ENCODE results near the gene BFSP2.

The BFSP2 gene

DNA sequence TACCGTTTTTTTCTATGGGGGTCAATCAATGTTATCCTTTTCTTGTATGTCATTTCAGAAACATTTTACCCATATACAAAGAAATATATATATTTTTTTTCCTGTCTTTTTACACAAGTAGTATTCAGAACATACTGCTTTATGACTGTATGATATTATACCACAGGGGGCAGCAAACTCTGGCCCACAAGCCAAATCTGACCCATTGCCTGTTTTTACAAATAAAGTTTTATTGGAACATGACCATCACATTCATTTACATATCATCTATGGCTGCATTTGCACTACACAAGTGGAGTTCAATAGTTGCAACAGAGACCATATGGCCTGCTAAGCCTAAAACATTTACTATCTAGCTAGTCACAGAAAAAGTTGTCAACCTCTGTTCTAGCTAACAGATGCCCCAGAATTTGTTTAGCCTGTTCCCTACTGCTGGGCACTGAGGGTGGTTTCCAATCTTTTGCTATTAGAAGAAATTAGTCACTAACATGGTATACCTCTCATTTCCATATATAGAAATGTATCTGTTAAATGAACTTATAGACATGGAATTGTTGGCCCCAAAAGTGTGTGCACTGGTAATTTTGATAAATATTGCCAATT is 57.7 kb downstream of the BFSP2 start:
- DNase-seq, result peak; percentile 24

DNA sequence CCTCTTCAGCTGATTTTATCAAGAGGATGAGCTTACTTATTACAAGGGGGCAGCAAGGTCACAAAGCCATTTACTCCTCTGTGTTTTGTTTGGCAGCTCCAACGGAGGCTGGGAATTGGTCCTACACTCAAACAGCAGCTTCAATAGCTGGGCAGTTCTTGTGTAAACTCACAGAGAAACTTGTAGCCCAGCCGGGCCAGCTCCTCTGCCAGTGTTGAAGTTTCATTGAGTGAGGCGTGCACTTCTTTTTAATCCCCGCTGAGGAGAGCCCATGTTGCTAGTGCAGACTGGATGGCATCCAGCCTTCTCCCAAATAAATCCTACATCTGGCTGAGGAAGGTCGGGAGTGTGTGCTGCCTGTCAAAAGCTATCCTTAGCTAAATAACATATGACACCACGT is 59.5 kb downstream of the BFSP2 start:
- DNase-seq, result peak; percentile 83

DNA sequence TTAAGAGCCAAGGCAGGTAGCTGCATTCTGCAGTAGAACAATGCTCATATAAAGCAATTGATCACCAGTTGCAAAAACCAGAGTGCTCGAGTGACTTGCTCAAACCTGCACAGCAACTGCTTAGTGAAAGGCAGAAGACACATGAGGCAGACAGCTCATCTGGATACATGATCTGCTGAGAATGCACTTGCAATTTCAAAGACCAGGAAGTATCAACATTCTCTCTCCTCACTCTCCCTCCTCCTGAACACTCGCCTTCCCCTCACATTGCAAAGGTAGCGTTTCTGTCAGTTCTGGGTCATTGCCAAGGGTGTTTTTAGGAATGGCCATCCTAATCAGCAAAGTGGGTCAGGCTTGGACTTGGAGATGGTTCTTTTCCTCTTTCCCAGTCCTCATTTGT is 61.0 kb downstream of the BFSP2 start:
- DNase-seq, result no peak

DNA sequence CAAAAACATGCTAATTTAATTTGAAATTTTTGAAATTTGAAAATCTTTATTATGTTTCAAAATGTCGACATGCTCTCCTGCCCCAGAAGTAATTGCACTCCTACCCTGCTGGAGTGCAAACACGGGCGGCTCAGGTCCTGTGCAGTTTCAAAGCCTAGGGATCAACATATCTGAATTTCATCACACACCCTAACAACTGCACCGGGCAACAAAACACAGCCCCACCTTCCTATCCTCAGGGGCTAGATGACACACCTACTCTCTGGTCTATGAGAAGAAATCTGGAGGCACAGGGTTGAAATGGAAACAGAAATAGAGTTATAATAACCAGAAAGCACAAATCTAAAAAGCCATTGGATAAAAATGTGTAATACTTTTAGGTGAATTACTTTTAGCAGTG is 61.4 kb downstream of the BFSP2 start:
- no peak for DNase-seq

DNA sequence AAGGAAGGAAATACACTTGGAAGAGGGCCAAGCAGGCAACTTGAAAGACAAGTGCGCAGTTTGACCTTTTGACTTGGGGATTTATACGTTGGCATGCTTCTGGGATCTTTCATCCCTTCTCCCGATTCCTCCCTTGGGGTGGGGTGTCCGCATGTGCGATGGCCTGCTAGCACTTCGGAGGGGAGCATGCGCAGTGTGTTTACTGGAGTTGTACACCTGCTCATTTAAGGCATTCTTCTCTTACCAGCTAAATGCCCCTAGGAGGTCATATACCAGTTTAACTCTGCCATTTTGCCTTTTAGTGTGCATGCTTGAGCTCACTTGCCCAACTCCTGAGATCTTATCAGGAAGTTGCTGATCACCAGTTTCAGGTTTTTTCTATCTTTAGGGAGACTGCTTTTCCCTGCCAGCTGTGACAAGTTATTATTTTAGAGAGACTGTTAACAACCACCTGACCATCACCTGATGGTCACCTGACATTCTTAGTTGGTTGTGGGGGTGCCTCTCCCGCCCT is 63.5 kb downstream of the BFSP2 start:
- no peak for DNase-seq

DNA sequence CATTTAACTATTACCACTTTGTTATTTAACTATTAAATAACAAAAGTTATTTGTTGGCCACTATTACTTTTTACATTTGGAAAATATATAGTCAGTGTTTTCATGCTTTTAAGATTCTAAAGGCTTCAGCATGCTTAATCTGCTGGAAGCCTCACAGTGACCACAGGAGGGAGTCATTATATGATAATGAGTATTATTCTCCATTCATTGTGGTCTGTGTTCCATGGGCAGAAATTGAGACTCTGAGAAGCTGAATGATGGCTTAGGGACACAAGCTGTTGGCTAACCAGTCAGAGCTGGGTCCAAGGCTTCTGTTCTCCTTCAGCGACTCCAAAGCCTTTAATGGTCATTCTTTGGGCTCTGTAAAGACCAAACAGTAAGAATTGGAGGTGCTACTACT is 64.7 kb downstream of the BFSP2 start:
- DNase-seq, result peak; percentile 48

DNA sequence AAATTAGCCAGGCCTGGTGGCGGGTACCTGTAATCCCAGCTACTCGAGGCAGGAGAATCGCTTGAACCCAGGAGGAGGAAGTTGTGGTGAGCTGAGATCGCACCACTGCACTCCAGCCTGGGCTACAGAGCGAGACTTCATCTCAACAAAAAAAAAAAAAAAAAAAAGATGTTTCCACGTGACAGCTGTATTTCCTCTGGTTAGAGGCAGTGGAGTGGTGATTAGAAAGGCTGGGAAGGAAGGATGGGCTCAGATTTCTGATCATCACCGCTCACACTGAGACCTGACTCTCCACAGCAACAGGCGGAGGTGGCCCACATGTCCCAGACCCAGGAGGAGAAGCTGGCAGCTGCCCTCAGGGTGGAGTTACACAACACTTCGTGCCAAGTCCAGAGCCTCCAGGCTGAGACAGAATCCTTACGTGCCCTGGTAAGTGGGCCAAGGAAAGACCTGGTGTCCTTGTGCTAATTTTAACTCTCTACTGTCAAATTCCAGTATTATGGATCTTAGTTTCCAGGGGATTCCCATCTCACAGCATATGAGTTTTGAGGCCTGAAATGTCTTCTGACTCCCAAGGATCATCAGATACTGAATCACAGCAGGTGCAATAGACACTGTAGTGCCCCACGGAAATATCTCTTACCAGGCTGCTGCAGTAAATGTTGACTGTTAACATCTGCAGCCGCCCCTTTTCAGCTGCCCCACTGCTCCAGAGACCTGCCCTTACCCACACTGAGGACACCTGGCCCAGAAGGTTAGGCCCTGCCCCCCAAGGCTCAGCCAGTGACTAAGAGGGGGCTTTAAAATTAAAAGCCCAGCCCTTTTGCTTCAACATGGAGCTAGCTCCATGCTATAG is 66.9 kb downstream of the BFSP2 start:
- DNase-seq, result no peak

DNA sequence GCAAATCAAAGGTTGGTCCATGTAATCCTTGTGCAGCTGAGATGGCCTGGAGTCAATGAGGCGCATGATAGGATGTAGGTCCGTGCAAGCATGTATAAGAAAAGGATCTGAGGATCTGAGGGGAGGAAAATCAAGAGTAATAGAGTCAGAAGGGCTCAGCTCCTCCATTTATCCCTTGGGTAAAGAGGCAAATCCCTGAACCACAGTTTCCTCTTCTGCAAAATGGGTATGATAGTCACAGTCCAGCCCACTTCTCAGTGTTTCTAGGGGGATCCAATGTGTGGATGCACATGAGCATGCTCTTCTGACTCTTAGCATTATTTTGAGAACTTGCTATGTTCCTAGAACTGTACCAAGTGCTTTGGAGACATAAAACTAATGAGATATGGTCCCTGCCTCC is 67.9 kb downstream of the BFSP2 start:
- no peak for DNase-seq

DNA sequence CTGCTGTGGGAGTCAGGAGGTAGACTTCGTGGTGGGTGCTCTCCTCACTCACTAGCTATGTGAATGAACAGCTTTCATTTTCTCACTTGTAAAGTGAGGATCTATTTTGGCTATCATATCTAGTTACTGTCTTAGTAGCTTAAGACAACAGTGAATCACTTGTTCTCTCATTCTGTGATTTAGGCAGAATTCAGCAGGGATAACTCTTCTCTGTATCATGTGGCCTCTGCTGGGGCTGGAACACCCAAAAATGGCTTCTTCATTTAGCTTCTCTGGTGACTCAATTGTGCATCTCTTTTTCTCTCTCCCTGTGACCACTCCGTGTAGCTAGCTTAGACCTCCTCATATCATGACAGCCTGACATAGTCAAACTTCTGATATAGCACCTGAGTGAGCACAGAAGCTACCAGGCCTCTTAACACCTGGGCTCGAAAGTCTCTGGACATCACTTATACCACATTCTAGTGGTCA is 68.4 kb downstream of the BFSP2 start:
- no peak for DNase-seq

DNA sequence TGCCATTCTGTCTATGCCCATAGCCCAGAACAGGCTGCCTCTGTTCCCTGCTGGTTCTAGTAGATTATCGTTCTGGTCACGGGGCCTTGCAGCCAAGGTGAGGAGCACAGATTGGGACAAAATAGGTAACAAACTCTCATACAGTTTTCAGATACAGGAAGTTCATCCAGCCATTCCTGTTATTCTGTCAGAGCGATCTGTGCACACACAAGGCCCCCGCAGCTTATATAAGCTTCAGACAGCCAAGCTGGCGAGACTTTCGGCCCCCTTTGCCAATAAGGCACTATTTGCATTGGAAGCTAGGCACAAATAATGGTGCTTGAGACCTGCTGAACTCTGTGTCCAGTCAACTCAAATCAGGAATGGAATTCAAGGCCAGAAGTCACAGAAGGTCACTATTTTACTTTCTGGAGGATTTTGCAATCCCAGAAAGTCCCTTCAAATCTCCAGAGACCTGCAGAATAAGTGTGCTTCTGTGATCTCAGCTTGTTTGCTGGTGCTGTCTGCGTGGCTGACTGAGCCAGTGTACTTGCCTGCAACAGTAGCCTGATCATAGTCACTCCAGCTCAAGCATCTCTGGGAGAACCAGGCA is 69.4 kb downstream of the BFSP2 start:
- DNase-seq, result no peak

DNA sequence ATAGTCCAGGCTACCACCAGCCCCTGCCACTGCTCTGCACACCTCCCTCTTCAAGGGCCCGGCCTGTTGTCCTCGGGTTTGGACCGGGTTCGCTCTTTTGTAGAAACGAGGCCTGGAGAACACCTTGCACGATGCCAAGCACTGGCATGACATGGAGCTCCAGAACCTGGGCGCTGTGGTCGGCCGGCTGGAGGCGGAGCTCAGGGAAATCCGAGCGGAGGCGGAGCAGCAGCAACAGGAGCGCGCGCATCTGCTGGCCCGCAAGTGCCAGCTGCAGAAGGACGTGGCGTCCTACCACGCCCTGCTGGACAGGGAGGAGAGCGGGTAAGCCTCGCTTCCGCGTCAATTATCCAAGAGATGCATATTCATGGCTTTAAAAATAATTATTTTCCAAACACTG is 72.4 kb downstream of the BFSP2 start:
- DNase-seq, result no peak

DNA sequence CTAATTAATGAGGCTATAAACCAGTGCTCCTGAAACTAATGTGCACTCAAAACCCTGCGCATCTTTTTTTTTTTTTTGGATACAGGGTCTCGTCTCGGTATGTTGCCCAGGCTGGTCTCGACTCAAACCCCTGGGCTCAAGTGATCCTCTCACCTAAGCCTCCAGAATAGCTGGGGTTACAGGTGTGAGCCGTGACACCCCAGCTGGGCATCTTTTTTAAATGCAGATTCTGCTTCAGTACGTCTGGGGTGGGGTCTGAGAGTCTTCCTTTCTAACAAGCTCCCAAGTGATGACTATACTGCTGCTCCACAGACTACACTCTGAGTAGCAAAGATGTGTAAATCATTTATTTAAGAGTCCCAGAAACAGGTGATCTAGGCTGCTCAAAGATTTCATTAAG is 73.0 kb downstream of the BFSP2 start:
- peak; percentile 30 for DNase-seq

DNA sequence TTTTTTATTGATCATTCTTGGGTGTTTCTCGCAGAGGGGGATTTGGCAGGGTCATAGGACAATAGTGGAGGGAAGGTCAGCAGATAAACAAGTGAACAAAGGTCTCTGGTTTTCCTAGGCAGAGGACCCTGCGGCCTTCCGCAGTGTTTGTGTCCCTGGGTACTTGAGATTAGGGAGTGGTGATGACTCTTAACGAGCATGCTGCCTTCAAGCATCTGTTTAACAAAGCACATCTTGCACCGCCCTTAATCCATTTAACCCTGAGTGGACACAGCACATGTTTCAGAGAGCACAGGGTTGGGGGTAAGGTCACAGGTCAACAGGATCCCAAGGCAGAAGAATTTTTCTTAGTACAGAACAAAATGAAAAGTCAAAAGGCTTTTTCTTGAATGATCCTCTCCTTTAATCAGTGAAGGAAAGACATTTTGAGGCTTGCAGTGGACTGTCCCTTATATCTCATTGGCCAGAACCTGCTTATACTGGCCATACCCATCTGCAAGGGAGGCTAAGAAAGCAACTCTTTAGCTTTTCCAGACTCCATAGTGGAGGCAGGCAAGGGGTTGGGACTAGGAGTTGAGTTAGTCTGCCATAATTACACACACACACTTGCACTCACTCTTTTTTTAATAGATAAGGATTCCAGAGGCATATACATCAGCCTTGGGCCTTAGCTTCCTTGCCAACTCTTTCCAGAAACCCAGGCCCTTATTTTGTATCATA is 73.8 kb downstream of the BFSP2 start:
- DNase-seq, result peak; percentile 39

DNA sequence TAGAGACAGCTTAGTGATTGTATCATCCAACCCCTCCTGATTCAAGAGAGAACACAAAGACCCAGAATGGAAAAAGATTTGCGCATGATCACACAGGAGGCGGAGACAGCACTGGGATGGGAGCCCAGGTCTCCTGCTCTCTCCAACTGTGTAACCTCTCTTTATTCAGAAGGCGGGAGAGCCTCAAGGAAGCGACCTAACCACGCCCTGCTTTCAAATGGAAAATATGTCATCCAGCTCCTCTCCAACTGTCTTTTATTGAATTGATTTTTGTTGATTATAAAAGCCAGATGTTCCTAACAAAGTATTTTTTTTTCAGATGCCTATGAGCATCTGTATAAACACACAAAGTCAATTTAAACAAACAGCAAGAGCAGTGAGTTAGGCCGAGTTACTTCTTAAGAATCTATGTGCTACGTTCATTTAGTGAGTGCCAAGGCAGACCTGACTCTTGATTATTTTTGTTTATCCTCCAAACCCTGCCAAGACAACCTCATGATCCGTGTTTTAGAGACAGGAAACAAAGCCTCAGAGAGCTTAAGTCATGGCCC is 74.5 kb downstream of the BFSP2 start:
- DNase-seq, result peak; percentile 51

DNA sequence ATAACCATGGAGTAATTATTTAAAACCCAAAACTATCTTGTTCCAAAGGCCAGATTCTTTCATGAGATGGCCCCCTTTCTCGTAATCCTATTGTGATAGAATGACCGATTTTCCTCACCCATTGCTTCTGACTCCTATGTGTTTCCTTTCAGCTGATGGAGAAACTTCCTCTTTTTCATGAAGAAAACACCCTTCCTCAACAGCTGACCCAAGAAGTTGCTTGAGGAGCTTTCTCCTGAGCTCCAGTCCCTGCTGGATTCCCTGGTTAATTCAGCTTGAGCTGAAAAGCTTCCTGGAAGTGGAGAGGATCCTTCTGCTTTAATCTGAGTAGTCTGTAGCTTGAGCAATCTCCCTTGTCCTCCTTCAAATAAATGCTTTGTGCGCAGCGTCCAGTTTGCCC is 75.0 kb downstream of the BFSP2 start:
- no peak for DNase-seq

DNA sequence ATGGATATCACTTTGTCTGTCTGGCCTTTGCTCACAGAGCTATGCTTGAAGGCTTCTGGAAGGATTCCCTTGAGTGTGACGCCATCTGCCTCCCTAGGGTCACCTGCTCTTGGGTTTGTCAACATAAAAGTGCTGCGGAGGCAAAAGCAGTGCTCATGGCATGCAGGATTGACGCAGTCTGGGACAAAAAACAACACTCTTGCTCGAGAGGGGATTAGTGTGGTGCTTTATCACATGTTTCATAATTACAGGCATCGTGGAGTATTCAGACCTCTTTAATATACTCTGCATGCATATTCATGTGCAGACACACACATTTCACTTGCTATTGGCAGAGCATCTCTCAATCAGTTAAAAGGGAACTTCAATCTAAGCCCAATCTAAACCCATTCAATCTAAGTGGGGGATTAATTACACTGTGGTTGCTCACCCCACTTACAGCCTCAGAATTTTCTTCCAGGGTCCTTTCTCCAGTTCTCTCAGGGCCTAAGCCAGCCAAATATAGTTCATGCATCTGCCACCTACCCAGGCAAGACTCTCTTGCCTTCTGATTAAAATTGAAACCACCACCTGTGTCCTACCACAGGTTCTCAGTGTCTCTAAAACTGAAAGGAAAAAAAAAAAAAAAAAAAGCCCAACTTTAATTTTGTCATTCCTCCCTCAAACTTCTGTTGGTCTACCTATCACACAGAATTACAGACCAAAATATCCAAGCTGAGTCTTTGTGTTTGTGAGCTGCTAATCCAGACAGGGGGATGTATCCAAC is 75.6 kb downstream of the BFSP2 start:
- DNase-seq, result peak; percentile 54

DNA sequence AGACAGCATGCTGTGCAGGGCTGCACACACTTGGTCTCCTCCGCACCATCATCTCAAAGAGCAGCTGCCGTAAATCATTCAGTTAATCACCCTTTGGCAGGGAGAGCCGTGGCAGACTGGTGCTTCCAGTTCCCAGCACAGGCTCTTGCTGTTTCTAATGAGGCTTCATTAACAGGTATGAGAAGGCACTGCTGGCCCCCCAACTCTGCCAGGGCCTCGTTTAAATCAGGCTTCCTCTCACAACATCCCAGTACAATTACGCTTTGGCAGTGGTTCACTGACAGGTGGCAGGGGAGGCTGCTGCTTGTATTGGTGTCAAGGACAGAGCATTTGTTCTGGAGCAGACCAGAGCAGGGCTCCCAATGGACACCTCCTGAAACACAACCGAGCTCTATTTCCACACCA is 77.1 kb downstream of the BFSP2 start:
- DNase-seq, result peak; percentile 89

DNA sequence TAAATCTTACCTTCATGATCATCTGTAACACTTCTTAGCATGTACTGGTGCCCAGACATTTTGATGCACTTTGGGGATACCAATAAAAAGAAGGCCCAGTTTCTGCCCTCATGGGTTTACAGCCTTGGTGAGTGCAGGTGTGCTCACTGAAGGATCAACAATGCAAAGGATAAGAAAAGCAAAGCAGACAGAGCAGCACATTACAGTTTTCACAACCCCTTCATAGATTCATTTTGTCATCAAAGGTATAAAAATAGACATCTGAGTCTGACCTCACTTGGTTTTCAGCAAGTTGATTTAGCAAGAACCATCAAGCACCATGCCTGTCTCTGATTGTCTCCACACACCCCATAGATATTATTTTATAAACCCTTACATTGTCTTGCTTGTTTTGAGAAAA is 77.6 kb downstream of the BFSP2 start:
- no peak for DNase-seq

DNA sequence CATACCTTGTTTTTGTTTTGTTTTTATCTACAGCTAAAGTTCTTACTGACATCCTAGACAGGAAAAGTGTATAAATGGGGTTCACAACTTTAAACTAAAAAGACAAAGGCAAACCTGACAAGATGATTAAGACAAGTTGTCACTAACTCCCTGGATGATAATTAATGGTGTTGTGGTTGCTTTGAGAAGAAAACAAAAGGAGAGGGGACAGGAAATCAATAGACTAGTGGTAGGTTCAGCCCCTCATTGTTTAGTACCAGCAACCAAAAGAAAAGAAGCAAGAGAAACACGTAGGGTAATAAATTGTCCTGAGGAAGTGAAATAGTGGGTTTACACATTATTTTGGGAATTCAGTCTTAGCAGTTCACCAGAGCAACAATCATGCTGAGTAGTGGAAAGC is 78.8 kb downstream of the BFSP2 start:
- peak; percentile 14 for DNase-seq

DNA sequence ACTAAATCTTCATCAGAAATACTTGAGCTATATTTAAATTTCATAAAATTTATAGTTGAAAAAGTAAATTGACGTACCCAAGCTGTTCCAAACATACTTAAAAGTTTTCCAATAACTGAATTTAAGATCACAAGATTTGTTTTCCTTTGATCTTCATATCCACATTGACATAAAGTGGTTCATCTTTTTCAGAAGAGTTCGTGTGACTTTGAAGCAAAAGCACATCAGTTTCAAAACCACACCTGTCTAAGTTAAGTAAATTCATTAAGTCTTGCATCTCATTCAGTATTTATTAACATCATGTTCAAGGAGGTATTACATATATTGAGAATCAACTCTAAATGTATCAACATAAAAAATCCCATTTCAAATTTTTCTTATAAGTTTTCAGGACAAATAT is 79.5 kb downstream of the BFSP2 start:
- DNase-seq, result no peak

DNA sequence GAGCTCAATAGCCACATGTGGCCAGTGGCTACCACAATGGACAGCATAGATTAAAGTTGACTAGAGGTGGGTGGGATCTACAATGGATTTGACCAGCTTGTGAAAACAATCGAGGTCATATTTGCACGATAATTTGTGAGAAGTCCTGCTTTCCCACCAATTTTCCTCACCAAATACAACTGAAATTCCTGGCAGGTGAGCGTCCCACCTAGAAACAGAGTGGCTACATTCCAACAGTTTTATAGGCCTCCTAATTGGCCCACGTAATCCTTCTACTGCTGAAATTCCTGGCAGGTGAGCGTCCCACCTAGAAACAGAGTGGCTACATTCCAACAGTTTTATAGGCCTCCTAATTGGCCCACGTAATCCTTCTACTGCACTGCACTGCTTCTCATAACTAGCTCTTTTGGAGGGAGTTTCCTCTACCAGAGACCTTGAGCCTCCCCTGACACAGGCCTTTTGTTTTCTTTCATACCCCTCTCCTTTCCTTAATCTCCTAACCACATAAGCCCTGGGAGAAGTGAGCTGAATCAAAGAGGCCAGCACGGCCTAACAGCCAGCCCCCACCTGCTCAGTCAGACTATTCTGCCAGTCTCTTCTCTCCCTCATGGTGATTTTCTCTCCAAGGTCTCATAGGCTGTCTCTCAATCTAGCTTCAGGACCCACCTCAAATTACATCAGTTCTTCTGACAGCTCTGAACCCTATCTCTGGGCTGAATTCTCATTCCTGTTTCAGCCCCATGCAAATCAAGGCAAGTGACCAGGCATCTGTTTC is 80.2 kb downstream of the BFSP2 start:
- DNase-seq, result peak; percentile 83
